Lower leg skin (tissue), 4 donors: Measurements from ENCODE around the gene NPEPPS. TPM values are rescaled to one million over a fixed set of nuclear protein-coding genes. Genes with fewer than 3 reads are reported as not detected.

Experiments used
- total RNA-seq, 4 donors: library from RNA; depleted of rRNA; stranded (reverse); fragments of >200 nt; gene quantifications; one replicate each; pipeline ENCODE4 v1.1.0, GENCODE V29; 2016

Gene NPEPPS
- total RNA-seq, 4 donors from 2014 or later, result 79.3 to 127 (median 96.9) TPM

Other genes starting within 250 kb of the NPEPPS start
- gene EFCAB13, start 207.2 kb upstream of the NPEPPS start, total RNA-seq, result 1 to 10 TPM; 1.2 to 4.5 (median 2.8) TPM
- 100 to 1,000 TPM; 114 to 189 (median 124) TPM for gene KPNB1, start 118.8 kb downstream of the NPEPPS start, total RNA-seq
- 10 to 100 TPM in 2 of 4 donors, 1 to 10 TPM in 2; 7.1 to 14.7 (median 9.3) TPM for gene TBKBP1, start 163.1 kb downstream of the NPEPPS start, total RNA-seq
- 1 to 10 TPM in 2 of 4 donors, under 1 TPM in 1, not detected in 1; 0.12 to 1.9 (median 1.2) TPM for gene TBX21, start 202.1 kb downstream of the NPEPPS start, total RNA-seq